Erythroblast (primary cell): Measurements from ENCODE around the gene CEACAM21.

ENCODE experiments used
- DNase-seq, 2 experiments: peaks; one replicate each; lab custom pipeline; 2025; lab: John Stamatoyannopoulos, UW
- GATA1 ChIP-seq: IDR thresholded peaks from 2 replicates; pipeline ENCODE4 v1.6.1; 2011; ENCODE audit warnings: low read depth, mild to moderate bottlenecking, control low read depth, low read length, moderate library complexity
- POLR2A ChIP-seq: IDR thresholded peaks from 2 replicates; pipeline ENCODE4 v1.6.1; 2011; ENCODE audit warnings: mild to moderate bottlenecking, low read length

The CEACAM21 gene

GRCh38 chr19:41606215-41606837 lies 30.4 kb downstream of the CEACAM21 start:
- no peak for DNase-seq
- TF ChIP-seq GATA1 (no peak), POLR2A (no peak)

- no peak for TF ChIP-seq GATA1
- no peak for TF ChIP-seq POLR2A
- DNase-seq: no peak
Measured at GRCh38 chr19:41607668-41608067, 31.7 kb downstream of the CEACAM21 start.

GRCh38 chr19:41610789-41611188 lies 34.8 kb downstream of the CEACAM21 start:
- no peak for DNase-seq

GRCh38 chr19:41612483-41612882 lies 36.5 kb downstream of the CEACAM21 start:
- no peak for TF ChIP-seq GATA1
- TF ChIP-seq POLR2A: no peak

More at GRCh38 chr19:41610789-41611188, 34.8 kb downstream of the CEACAM21 start:
- no peak for TF ChIP-seq POLR2A
- TF ChIP-seq GATA1: no peak

GRCh38 chr19:41615207-41615606 lies 39.2 kb downstream of the CEACAM21 start:
- no peak for TF ChIP-seq POLR2A
- TF ChIP-seq GATA1: no peak
- DNase-seq: no peak

More at GRCh38 chr19:41612483-41612882, 36.5 kb downstream of the CEACAM21 start:
- no peak for DNase-seq

- DNase-seq: no peak
- TF ChIP-seq GATA1: no peak
- no peak for TF ChIP-seq POLR2A
Measured at GRCh38 chr19:41616792-41617621, 41.0 kb downstream of the CEACAM21 start.

- DNase-seq: no peak
- no peak for TF ChIP-seq GATA1
- no peak for TF ChIP-seq POLR2A
Measured at GRCh38 chr19:41617941-41618730, 42.2 kb downstream of the CEACAM21 start.

- TF ChIP-seq POLR2A (no peak), GATA1 (no peak)
- DNase-seq: no peak
Measured at GRCh38 chr19:41619018-41619556, 43.1 kb downstream of the CEACAM21 start.

GRCh38 chr19:41620171-41620570 lies 44.2 kb downstream of the CEACAM21 start:
- no peak for TF ChIP-seq POLR2A
- TF ChIP-seq GATA1: no peak
- DNase-seq: no peak

- TF ChIP-seq POLR2A (no peak), GATA1 (no peak)
- DNase-seq: no peak
Measured at GRCh38 chr19:41621226-41621625, 45.3 kb downstream of the CEACAM21 start.

GRCh38 chr19:41621654-41622053 lies 45.7 kb downstream of the CEACAM21 start:
- no peak for DNase-seq
- TF ChIP-seq POLR2A: no peak
- no peak for TF ChIP-seq GATA1

GRCh38 chr19:41623360-41623759 lies 47.4 kb downstream of the CEACAM21 start:
- DNase-seq: no peak
- no peak for TF ChIP-seq GATA1
- TF ChIP-seq POLR2A: no peak

- no peak for DNase-seq
- no peak for TF ChIP-seq POLR2A
- no peak for TF ChIP-seq GATA1
Measured at GRCh38 chr19:41624515-41624914, 48.5 kb downstream of the CEACAM21 start.

GRCh38 chr19:41624937-41625336 lies 49.0 kb downstream of the CEACAM21 start:
- no peak for TF ChIP-seq GATA1
- TF ChIP-seq POLR2A: no peak
- DNase-seq: no peak
